GM19452 (cell line): ENCODE data around the gene ZNF322.
"Not testable (repeated sequence)": the region's sequence is repeated elsewhere in the genome, so short reads cannot be mapped to it uniquely, and the experiment has no call there.

Experiments used
- ATAC-seq: cut with Tn5 transposase; IDR thresholded peaks from one replicate; pipeline ENCODE4 v1.9.1; 2021; ENCODE audit not compliant: unreplicated experiment

The ZNF322 gene

DNA sequence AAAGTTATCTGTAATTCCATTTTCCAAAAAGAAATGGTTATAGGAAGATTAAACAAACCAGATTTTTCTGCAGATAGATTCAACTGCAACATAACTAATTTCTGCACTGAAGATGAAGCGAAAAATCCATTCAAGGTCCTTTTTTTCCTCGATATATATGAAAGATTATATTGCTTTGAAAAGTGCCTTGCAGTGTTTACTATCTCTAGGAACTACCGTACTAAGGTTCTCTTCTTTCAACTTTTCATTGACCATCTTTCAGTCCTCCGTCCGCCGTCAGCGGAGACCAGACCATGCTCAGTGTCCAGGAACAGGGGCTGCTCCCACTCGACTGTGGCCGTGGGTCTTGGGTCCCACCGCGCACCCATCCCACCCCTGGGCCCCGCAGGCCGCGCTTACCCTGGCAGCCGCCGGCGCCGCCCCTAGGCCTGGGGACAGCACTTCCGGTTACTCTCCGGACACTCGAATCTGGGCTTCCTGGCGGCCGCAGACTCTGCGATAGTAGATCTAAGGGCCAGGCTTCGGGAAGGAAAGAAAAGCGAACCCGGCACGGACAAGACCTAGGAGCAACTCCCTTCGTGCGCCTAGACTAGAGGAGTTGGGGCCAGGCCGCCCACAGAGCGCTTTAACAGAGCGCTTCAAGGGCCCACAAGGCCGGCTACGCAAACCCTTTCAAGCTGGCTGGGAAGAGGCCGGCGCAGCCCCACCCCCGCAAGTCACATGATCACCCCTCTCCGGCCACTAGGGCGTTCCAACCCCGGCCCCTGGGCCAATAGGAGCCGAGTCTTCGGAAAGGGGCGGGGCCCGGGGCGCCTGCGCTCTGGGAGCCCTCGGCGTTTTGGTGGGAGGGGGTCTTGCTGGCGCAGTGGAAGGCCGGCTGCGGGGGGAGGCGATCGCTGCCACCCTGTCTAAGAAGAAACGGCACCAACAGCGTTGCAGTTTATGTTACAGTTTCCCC, at the start of gene ZNF322:
Gene ZNF322 (minus strand): TSS at position 705 of the 958 bp plus-strand sequence. CDS start 21,193 bp downstream, outside the sequence.
- ATAC-seq = peak; percentile 98

- ATAC-seq = not testable (repeated sequence)
Measured at GRCh38 chr6:26705780-26706179, 46.2 kb upstream of the ZNF322 start.

DNA sequence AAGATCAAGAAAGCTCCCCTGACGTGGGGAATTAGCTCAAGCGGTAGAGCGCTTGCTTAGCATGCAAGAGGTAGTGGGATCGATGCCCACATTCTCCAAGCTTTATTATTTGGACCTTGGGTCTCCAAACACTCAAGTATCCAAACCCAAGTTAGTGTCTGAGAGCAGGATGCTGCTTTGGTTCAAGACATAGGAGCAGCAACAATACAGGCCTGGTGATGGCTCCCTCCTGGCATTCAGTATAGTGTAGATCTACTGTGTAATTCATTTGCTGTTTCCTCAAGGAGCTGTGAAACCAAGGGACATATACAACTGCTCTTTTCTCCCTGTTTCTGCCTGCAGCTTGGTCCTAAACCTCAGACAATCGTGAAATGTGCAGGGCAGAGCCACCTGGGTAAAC, 45.8 kb upstream of the ZNF322 start:
- ATAC-seq = not testable (repeated sequence)

GRCh38 chr6:26701023-26701747, 41.6 kb upstream of the ZNF322 start:
- ATAC-seq = not testable (repeated sequence)

DNA sequence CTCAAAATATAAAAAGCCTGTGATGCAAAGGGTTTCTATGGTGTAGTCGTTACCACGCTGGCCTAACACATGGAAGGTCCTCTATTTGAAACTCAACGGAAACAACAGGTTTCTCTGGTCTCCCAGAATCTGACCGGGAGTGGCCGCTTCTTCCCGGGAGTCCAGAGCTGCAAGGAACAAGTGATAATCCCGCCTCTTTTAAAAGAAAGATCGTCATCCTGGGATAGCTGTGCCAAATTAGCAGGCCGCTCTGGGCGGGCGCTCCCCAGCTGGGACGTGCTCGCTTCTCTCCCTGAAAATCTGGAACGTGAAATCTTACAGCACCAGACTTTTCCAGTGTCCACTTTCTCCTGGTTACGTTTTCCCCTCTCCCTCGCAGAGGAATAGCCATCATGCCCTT, 38.0 kb upstream of the ZNF322 start:
- not testable (repeated sequence) for ATAC-seq

DNA sequence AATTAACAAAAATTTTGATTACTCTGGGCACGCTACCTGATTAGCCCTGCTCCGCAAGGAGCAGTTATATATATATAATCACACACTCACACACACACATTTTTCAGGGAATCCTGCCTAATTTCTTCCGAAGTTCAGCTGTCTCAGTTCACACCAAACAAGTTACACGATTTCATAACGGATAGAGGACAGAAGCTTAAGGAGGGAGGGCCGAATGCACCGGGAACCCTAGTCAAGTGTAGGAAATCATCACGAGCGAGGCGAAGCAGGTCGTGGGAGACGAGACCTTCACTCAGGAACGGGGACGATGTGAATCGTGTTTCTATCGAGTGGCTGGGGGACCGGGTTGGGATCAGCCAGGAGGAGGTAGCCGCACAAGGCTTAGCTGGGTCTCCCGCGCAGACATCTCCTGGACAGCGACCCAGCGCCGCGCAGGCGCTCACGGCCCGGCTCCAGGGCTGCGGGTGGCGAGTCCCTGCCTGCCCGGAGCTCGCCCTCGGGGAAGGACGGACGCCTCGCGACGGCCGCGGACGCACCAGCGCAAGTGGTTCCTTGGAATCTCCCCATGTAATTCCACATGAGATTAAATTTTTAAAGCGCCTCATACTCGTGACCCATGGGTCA, 29.9 kb upstream of the ZNF322 start:
- ATAC-seq = not testable (repeated sequence)

DNA sequence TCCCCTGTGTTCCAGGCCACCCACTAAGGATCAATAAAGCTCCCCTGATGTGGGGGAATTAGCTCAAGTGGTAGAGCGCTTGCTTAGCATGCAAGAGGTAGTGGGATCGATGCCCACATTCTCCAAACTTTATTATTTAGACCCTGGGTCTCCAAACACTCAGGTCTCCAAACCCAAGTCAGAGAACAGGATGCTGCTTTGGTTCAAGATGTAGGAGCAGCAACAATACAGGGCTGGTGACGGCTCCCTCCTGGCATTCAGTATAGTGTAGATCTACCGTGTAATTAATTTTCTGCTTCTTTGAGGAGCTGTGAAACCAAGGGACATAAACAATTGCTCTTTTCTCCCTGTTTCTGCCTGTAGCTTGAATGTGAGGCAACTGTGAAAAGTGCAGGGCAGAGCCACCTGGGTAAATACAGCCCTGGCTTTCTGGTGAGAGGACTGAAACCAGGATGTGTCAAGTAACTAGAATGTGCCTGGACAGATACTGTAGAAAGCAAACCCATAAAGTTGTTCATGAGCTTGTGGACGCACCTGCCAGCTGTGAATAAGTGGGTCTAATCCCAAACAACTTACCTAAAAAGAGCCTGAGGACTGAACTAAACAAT, 23.0 kb upstream of the ZNF322 start:
- not testable (repeated sequence) for ATAC-seq

- not testable (repeated sequence) for ATAC-seq
Measured at GRCh38 chr6:26673287-26673686, 13.7 kb upstream of the ZNF322 start.

GRCh38 chr6:26670558-26670957, 11.0 kb upstream of the ZNF322 start:
- ATAC-seq = not testable (repeated sequence)

GRCh38 chr6:26670003-26670402, 10.5 kb upstream of the ZNF322 start:
- not testable (repeated sequence) for ATAC-seq

GRCh38 chr6:26660000-26660361, 435 bp upstream of the ZNF322 start:
- ATAC-seq = peak; percentile 16

- no peak for ATAC-seq
Measured at GRCh38 chr6:26657256-26657655, 2.3 kb downstream of the ZNF322 start.

DNA sequence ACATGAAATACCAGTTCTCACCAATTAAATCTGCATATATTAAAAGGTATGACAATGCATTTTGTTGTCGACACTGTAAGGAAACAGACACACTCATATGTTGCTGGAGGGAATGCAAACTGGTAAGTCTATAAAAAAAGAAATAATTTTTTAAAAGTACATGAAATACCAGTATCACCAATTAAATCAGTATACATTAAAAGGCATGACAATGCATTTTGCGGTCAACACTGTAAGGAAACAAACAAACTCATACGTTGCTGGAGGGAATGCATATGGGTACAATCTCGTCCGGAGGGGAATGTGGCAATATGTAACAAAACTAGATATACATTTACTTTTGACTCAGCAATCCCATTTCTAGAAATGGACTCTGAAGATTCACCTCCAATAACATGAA, 6.5 kb downstream of the ZNF322 start:
- no peak for ATAC-seq

- ATAC-seq = no peak
Measured at GRCh38 chr6:26651133-26651781, 8.3 kb downstream of the ZNF322 start.

DNA sequence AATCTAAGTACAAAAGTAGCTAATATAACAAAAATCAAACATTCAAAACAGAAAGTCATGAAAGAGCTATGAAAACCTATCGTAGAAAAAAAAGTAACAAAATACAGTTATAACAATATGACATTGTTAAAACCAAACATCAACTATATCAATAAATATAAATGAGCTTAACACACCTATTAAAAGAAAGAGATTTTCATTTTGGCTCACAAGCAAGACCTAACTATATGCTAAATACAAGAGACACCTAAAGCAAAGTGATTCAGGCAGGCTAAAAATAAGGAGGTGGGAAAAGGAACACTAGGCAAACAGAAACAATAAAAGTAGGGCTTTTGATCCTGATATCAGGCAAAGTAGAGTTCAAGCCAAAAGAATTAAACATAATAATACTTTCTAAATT, 13.5 kb downstream of the ZNF322 start:
- ATAC-seq = no peak

DNA sequence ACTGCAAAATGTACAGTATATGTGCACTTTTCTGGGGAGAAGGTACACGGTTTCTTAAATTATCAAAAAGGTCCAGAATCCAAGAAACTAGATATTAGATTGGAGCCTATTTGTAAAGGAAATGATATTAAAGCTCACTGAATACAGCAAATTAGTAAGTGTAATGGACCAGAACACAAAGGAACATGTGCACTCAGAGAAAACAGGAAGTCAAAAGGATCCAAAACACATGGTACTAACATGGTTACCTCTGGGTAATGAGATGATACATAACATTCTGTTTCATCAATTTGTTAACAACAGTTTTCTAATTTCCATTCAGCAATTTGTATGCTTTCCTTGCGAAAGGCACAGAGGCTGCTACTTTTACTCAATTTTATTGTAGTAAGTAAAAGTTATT, 18.7 kb downstream of the ZNF322 start:
- ATAC-seq = no peak

GRCh38 chr6:26629359-26629758, 30.2 kb downstream of the ZNF322 start:
- ATAC-seq = no peak

GRCh38 chr6:26627843-26628242, 31.7 kb downstream of the ZNF322 start:
- no peak for ATAC-seq

DNA sequence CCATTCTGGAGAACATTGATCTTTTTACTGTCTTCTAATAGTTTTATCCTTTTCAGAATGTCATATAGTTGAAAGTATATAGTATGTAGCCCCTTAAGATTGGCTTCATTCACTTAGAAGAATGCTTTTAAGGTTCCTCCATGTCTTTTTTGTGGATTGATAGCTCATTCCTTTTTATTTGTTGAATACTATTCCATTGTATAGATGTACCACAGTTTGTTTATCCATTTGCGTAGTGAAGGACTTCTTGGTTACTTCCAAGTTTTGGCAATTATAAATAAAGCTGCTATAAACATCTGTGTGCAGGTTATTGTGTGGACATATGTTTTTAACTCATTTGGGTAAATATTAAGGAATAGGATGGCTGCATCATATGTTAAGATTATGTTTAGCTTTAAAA, 35.0 kb downstream of the ZNF322 start:
- no peak for ATAC-seq

GRCh38 chr6:26623339-26623859, 36.1 kb downstream of the ZNF322 start:
- no peak for ATAC-seq
